Vagina (tissue), 2 donors: ENCODE data around the gene CHD9.

ENCODE experiments used
- CTCF ChIP-seq, 3 experiments: fragments of 450-650 bp in 2 of 3; fragments of 200-600 bp in 1 of 3; sonication (generic) in 1 of 3; IDR thresholded peaks; one replicate each; pipeline ENCODE4 v1.5.1; 2017 to 2019; ENCODE audit warnings: antibody characterized with exemption in 3 of 3, mild to moderate bottlenecking in 2 of 3, moderate library complexity in 2 of 3
- POLR2A ChIP-seq, 2 donors: fragments of 450-650 bp; IDR thresholded peaks; one replicate each; pipeline ENCODE4 v1.6.1; 2017; ENCODE audit warnings: antibody characterized with exemption in 2 of 2, mild to moderate bottlenecking in 2 of 2, moderate library complexity in 2 of 2
- POLR2AphosphoS5 ChIP-seq, 2 donors: sonication (generic); formaldehyde crosslinking; IDR thresholded peaks; one replicate each; pipeline ENCODE4 v1.9.0; 2017; ENCODE audit warnings: antibody characterized with exemption in 2 of 2, mild to moderate bottlenecking in 2 of 2, low read depth in 1 of 2; ENCODE audit not compliant: insufficient read depth in 1 of 2

- no peak for TF ChIP-seq CTCF (IDR thresholded peaks at IDR 0.05)
- no peak for TF ChIP-seq POLR2A (IDR thresholded peaks at IDR 0.05)
- peak in 1 of 2 donors; percentile 81 for TF ChIP-seq POLR2AphosphoS5 (IDR thresholded peaks at IDR 0.05; ENCODE audit: insufficient read depth in 1 of 2, low read depth in 1 of 2)
These were observed 23.4 kb upstream of the CHD9 start for GRCh38 chr16:53031323-53031942.
